GM19025 (cell line): ENCODE data around the gene IRAK1.

Source experiments
- ATAC-seq: cut with Tn5 transposase; IDR thresholded peaks from one replicate; pipeline ENCODE4 v1.9.1; 2021; ENCODE audit warnings: mild to moderate bottlenecking, low read depth, moderate library complexity; ENCODE audit not compliant: unreplicated experiment

The IRAK1 gene

DNA sequence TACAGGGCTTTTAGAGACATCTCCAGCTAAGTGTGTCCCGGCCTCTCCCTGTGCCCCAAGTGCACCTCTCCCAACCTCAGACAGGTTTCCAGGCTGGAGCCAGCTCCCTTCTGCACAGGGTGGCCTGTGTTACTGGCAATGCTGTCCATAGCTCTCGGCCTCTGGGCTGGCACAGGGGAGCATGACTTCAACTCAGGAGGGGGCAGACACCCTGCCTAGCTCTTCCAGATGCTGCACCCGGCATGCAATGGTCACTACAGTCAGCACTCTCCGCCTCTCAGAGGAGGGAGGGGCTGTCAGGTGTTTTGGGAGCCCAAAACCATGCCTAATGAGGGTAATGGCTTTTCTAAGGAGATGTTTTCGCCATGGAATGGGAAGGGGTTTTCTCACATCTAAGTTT lies 2.4 kb upstream of the IRAK1 start:
- ATAC-seq, result no peak

DNA sequence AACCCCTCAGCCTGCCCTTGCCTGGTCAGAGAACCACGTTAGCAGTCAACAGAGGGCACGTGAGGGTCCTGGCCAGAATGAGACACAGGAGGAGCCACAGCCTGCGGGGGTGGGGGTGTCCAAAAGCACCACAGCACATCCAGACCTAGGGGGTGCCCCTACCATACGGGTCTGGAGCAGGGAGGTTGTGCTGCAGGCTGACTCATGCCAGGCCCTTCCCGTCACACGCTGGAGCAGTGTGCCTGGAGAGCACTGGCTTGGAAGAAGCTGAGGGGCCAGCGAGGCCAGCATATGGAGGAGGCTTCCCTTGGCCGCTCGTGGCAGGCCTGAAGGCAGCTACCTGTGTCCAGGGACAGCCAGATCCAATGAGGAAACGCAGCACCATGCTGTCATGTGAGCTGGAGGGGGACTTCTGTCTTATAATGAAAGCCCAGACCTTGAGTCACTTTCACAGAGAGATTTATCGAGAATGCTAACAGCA lies 1.5 kb upstream of the IRAK1 start:
- no peak for ATAC-seq

DNA sequence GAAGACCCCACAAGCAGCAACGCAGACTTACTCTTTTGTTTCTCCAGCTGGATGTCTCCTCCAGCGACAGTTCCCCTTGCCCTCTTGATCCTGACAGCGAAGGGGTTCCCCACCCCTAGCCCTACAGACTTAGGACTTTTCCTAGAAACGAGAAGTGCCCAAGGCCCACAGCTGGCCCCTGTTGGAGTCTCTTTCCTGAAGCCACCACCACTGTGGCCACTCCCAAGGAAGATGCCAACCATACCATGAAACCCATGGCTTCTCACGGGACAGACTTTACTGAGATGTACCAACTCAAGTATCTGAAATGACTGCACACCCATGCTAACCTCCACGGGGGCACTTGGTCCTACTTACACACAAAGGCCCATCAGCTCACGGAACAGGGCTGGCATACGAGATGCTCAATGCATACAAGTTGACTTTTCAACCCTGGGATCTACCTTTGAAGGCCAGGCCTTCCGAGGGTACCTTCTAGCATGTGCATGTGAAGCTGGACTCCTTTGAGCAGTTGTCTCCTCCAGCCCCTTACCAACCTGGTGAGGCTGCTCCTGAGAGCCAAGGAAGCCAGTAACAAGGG lies 924 bp upstream of the IRAK1 start:
- no peak for ATAC-seq

DNA sequence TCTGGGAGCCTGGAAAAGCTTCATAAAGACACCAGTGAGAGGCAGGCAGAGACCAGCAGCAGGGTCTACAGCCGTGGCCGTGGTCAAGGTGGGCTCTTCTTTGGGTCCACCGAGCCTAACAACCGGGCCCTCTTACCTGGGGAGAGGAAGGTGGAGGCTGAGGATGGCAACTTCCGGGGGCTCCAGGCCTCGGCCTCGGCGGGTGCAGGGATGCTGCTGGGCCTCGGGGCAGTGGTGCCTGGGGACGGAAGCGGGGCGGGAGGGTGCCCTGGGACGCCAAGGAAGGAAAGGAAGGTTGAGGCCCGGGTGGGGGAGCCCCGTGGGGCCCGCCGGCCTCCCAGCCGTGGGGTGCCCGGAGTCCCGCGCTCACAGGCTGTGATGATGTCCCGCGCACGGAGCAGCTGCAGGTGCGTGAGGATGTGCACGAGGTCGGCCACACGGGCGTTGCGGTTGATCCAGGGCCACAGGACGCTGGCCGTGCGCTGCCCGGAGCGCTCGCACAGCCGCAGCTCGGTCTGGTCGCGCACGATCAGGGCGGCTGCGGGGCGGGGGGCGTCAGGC lies 561 bp downstream of the IRAK1 start:
- ATAC-seq, result peak; percentile 12

- ATAC-seq, result no peak
These were observed 1.1 kb downstream of the IRAK1 start for GRCh38 chrX:154018518-154019060.

GRCh38 chrX:154017766-154018517 lies 1.8 kb downstream of the IRAK1 start:
- no peak for ATAC-seq

GRCh38 chrX:154016366-154017076 lies 3.2 kb downstream of the IRAK1 start:
- ATAC-seq, result no peak

DNA sequence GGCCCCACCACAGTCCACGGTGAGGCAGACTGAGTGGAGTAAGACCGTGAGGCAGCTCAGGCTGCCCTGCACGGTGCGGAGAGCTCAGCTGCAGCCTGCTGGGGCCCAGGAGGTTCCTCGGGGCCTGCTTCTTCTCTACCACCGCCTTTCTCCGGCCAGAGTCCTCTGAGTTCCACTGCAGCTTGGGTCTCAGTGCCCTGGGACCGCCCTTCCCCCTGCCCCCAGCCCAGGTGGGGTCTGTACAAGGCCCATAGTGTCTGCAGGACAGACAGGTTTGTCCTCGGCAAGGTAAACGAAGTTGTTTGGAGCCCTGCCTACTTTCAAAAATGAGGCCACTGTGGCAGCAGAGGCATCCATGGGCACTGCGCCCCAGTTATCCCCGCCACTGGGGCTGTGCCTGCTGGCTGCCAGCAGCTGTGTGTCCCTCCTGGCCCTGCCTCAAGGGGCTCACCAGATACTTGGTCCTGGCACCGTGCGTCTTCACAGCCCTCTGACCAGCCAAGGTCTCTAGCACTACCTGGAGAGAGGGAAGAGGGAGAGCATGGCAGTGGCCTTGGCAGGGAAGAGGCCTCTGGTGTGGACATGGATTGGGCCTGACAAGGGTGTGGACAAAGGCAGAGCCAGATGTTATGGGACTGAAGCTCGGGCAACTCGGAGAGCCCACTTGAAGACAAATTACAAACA lies 4.0 kb downstream of the IRAK1 start:
- ATAC-seq, result no peak

DNA sequence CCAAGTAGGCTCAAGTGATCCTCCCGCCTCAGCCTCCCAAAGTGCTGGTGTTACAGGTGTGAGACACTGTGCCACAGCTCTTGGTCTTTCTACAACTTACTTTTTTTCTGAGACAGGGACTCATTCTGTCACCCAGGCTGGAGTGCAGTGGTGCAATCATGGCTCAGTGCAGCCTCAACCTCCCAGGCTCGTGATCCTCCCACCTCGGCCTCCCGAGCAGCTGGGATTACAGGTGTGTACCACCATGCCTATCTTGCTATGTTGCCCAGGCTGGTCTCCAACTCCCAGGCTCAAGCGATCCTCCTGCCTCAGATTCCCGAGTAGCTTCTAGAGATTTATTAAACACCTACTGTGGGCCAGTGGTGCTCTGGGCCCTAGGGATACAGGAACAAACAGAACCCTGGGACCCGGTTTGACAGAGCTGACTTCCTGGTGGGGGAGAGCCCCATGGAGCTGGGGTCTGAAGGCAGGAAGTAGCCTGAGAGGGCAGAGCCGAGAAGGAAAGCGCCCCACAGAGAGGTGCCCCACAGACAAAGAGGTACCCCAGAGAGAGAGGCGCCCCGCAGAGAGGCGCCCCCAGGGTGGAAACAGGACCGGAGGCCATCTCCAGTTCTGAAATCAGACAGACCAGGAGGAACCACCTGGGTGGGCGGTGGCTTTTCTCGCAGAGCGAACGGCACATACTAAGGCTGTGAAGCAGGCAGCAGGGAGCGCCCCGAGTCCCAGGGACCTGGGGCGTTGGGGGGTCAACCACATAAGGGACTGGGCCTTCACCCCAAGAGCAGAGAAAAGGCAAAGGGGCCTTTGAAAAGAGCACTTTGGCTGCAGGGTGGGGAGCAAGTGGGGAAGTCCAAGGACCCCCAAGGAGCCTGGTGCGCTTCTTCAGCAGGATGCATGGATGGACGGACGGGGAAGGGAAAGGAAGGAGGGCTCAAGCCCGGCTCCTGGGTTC lies 5.0 kb downstream of the IRAK1 start:
- no peak for ATAC-seq

DNA sequence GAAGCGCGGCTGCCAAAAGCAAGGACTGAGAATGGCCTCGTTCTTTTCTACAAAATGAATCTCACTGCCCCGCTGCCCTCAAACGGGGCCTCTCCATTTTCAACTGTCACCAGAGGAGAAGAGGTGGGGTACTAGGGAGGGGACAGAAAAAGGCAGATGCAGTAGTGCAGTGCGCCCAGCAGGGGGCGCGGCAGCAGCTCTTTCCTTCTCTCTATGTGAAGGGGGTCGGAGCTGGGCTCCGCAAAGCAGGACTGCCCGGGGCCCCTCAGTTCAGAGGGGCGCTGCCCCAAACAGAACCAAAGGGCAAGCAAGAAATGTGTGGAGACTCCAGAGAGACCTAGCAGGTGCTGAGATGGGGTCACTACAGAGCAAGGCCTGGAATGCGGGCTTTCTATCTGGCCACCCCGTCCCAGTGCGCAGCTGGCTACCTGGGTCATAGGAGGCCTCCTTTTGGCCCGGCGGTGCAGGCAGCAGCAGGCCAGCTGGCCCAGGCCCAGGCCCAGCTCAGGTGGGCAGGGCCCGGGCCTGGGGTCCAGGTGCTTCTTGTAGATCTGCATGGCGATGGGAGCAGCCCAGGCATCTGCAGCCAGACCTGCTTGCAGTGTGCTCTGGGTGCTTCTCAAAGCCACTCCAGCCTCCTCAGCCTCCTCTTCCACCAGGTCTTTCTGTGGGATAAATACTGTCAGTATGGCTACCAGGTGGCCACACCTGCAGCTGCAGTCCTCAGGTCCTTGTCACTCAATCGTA lies 5.9 kb downstream of the IRAK1 start:
- no peak for ATAC-seq

GRCh38 chrX:154013001-154013421 lies 6.7 kb downstream of the IRAK1 start:
- no peak for ATAC-seq

DNA sequence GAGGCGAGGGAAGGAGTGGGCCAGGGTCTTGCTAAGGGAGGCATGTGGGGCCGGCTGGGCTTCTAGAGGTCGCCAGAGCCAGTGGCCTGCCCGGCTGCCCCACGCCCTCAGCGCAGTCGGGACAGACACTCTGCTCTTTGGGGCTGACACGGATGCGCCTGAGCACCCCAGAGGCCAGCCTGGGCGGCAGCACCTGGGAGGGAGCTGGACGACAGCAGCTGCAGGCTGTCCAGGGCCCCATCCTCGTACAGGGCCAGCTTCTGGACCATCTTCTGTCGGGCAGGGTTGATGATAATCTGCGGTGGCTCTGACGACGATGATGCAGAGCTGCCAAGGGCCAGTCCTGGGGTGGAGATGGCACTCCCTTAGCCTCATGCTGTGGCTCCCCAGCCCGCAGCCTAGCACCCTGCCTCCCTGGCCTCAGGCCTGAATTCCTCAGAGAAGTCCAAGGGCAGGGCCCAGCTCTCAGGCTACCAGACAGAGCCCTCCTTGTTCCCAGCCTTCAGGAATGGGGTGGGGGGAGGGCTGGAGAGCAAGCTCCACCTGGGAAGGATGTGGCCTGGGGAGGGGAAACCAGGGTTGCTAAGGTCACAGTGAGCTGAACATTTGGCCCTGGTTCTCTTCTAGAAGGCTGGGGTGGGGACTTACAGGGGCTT lies 7.2 kb downstream of the IRAK1 start:
- ATAC-seq, result no peak

DNA sequence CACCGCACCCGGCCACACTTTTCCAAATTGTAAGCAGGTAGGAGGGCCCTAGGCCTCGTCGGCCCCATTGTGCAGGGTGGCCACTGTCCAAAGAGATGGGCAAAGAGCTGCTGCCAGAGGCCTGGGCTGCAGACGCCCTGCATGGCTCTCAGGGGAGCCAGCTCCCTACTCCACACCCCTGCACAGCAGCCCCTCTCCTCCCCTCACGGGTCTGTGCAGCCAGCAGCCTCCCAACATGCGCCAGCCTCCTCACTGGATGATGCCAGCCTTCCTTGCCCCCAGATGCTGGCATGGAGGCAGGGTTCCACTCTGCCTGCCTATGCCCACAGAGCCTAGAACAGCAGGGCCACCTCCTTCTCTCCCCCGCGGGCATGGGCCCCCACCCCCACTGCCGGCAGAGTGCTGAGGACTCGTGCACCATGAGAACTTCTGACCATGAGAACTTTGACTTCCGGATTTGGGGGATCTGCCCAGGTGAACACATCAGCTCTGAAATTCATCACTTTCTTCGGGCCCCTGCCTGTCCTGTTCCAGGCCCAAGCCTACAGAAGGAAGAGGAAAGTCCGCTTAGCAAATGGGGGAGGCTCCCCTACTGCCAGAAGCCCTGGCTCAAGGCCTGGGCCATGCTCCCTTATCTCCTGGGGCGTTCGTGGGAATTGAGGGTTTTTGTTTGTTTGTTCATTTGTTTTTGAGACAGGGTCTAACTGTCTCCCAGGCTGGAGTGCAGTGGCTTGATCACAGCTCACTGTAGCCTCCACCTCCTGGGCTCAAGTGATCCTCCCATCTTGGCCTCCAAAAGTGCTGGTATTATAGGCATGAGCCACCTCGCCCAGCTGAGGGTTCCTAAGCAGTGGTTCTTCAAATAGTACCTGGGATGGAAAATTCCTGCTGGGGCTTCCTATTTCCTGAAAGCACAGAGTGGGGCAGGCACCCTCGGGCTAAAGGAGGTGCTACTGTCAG lies 8.0 kb downstream of the IRAK1 start:
- no peak for ATAC-seq

GRCh38 chrX:154010330-154011087 lies 9.2 kb downstream of the IRAK1 start:
- no peak for ATAC-seq

DNA sequence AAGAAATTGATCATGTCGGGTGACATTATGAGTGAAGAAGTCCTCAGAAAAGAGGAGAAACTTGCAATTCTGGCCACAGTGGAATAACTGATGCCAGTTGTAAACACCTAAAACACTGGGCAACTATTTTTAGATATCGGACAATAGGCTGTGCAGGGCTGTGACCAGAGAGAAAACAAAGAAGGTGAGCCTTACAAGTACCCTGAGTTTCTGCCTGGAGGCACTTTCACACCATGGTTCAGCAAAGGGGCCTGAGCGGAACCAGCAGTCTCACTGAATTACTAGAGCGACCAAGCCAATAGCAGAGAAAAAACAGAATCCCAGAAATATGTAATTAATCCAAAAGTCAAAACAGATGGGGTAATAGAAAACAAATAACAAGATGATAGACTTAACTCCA lies 11.2 kb downstream of the IRAK1 start:
- no peak for ATAC-seq

- no peak for ATAC-seq
These were observed 12.8 kb downstream of the IRAK1 start for GRCh38 chrX:154006947-154007346.
